ENCODE results near the gene AKT3. TPM values are rescaled to one million over a fixed set of nuclear protein-coding genes. Genes with fewer than 3 reads are reported as not detected.

AKT3 gene
- total and polyA plus RNA-seq, 3 donors from 2014 or later, result 32.3 to 70.9 (median 61.8) TPM

DNA sequence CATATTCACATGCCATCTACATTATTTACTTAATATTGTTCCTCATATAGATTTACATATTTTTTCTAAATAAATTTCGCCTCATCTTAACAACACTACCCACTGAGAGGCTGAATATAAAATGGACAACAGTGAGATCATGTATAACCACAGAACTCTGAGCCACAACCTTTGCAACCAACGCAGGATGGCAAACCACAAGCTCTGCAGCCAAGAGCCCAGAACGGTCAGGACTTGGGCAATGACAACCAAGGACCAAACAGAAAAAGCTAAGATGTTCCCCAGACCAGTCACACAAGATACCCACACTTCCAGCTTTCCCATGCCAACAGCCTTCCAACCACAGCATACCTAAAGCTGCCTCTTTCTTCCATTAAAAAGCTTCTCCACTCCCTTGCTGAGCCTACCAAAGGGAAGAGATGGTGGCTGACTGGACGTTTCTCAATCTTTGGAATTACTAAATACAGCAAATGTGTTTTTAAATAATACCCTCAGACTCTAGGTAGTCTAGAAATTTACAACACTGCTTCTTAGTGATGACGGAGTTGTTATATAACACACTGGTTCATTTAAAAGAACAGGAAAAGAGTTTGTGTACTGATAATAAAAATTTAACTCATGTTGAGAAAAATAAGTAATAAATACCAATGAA is 117.9 kb downstream of the AKT3 start:
- WGBS, 2 donors, result 81 to 83% methylated on average over 5 of the region's 5 CpGs
- no peak overlapping the region for H3K27ac ChIP-seq
- no peaks in the 10 kb centered on the region for H3K9me3 ChIP-seq
- H3K27me3 ChIP-seq, result no peaks in the 10 kb centered on the region
- peaks cover 7% of the 10 kb centered on the region for H3K4me1 ChIP-seq
- intact Hi-C loops (cut with DNase I; ENCODE audit: low total_unique reads), result no loop called here
- DNase-seq, result no peak
- H3K4me3 ChIP-seq, result no peak overlapping the region
- no peak for TF ChIP-seq POLR2A (IDR thresholded peaks at IDR 0.05)
- TF ChIP-seq, protein P1, sequence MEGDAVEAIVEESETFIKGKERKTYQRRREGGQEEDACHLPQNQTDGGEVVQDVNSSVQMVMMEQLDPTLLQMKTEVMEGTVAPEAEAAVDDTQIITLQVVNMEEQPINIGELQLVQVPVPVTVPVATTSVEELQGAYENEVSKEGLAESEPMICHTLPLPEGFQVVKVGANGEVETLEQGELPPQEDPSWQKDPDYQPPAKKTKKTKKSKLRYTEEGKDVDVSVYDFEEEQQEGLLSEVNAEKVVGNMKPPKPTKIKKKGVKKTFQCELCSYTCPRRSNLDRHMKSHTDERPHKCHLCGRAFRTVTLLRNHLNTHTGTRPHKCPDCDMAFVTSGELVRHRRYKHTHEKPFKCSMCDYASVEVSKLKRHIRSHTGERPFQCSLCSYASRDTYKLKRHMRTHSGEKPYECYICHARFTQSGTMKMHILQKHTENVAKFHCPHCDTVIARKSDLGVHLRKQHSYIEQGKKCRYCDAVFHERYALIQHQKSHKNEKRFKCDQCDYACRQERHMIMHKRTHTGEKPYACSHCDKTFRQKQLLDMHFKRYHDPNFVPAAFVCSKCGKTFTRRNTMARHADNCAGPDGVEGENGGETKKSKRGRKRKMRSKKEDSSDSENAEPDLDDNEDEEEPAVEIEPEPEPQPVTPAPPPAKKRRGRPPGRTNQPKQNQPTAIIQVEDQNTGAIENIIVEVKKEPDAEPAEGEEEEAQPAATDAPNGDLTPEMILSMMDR (IDR thresholded peaks at IDR 0.05), result no peak
- H3K36me3 ChIP-seq (ENCODE audit: low read depth, missing control alignments), result no peaks in the 10 kb centered on the region

DNA sequence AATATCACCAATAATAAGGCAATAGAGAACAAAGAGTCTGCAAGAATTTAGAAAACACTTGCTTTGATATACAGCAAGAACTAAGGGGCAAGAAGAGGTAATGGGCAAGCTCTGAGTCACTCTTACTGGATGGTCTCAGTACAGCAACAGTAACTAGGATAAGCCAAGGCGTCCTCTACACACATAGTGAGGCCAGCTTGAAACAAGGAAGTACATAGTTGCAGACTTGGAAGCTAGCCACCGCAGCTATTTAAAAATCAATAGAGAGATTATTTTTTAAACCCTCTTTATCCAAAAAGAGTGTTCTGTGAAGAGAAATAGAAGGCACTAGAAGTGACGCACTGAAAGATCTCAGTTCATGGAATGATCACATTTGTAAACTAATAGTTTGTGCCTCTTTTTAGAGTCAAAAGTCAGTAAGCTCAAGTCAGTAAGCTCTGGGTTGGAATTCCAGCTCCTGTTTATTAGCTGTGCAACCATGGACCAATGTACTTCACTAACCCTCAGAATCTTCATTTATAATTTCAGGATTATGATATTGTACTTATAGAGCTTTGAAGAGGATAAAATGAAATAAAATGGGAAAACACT is 118.6 kb downstream of the AKT3 start:
- H3K9me3 ChIP-seq, result no peaks in the 10 kb centered on the region
- no peak overlapping the region for H3K27ac ChIP-seq
- WGBS, 2 donors, result 40 to 56% methylated on average over 3 of the region's 3 CpGs
- H3K36me3 ChIP-seq (ENCODE audit: low read depth, missing control alignments), result no peaks in the 10 kb centered on the region
- H3K4me3 ChIP-seq, result no peak overlapping the region
- DNase-seq, result peak; percentile 82
- peaks cover 7% of the 10 kb centered on the region for H3K4me1 ChIP-seq
- no peaks in the 10 kb centered on the region for H3K27me3 ChIP-seq
- intact Hi-C loops (cut with DNase I; ENCODE audit: low total_unique reads), result no loop called here
- no peak for TF ChIP-seq POLR2A (IDR thresholded peaks at IDR 0.05)
- TF ChIP-seq, protein P1 (IDR thresholded peaks at IDR 0.05), result no peak

DNA sequence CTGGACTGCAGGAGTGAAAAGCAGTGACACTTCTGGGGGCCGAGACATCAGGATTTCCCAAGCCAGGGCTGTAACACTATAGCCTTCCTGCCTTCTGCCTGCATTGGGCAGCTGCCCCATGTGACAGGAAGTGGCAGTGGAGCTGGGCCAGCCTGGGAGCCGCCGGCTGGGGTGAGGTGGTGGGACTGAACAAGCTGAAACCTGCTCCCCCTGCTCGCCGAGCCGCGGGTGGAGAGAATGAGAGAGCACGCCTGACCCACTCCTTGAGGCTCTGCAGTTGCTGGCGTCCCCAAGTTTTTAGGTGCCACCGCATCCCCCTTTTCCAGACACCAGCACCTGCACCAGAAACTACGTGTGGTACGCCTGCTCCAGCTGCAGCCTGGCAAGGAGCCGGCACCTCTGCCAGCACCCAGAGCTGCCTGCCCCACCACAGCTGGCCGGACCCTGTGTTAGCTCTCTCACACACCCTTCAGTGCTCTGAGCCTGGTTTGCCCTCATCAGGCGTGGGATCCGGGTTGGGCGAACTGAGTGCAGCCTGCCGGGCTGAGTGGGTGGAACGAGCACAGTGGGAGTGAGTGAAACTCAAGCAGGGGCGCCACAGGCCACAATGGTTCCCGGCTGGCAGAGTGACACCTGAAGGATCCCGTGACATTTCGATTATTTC is 119.4 kb downstream of the AKT3 start:
- intact Hi-C loops (cut with DNase I; ENCODE audit: low total_unique reads), result no loop called here
- no peak overlapping the region for H3K4me3 ChIP-seq
- no peak overlapping the region for H3K27ac ChIP-seq
- H3K27me3 ChIP-seq, result no peaks in the 10 kb centered on the region
- DNase-seq, result no peak
- 79 to 87% methylated on average over 21 to 23 of the region's 23 CpGs for whole genome bisulfite sequencing, 2 donors
- TF ChIP-seq POLR2A (IDR thresholded peaks at IDR 0.05), result no peak
- TF ChIP-seq, protein P1 (IDR thresholded peaks at IDR 0.05), result no peak
- peaks cover 7% of the 10 kb centered on the region for H3K4me1 ChIP-seq
- H3K9me3 ChIP-seq, result no peaks in the 10 kb centered on the region
- no peaks in the 10 kb centered on the region for H3K36me3 ChIP-seq (ENCODE audit: low read depth, missing control alignments)

DNA sequence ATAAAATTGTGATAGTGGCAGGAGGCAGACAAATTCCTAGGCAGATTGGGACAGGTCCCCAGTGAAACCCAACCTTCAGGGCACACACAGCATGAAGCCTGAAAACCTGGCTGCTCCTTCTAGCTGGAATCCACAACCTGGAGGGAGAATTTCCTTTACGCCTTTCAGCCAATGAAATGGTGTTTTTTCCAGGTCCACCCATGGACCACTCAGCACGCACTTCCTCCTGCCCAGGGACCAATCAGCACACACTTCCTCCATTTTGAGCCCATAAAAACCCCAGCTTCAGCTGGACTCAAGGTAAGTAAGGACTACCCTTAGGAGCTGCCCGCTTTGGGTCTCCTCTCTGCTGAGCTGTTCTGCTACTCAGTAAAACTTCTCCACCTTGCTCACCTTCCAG is 120.1 kb downstream of the AKT3 start:
- intact Hi-C loops (cut with DNase I; ENCODE audit: low total_unique reads), result no loop called here
- Histone ChIP-seq H3K27me3 (no peaks in the 10 kb centered on the region), H3K36me3 (ENCODE audit: low read depth, missing control alignments) (no peaks in the 10 kb centered on the region), H3K27ac (no peak overlapping the region), H3K4me3 (no peak overlapping the region), H3K4me1 (peaks cover 10% of the 10 kb centered on the region), H3K9me3 (no peaks in the 10 kb centered on the region)
- no peak for TF ChIP-seq POLR2A (IDR thresholded peaks at IDR 0.05)
- TF ChIP-seq, protein P1 (IDR thresholded peaks at IDR 0.05), result no peak
- peak; percentile 48 for DNase-seq
- WGBS, 2 donors, result 81 to 89% methylated on average over 3 of the region's 3 CpGs
